Astrocyte of the spinal cord (primary cell): Measurements from ENCODE around the gene C5.
"Not testable (repeated sequence)": the region's sequence is repeated elsewhere in the genome, so short reads cannot be mapped to it uniquely, and the experiment has no call there.

Source experiments
- DNase-seq: peaks from one replicate; pipeline ENCODE4 v3.0.0; 2011; ENCODE audit warnings: low read depth, low spot score
- H3K4me3 ChIP-seq: 2 replicates; pipeline ENCODE4 v1.5.1; 2011; ENCODE audit warnings: low read depth, mild to moderate bottlenecking, low read length, moderate library complexity
- CTCF ChIP-seq: IDR thresholded peaks from 2 replicates; pipeline ENCODE4 v1.5.1; 2012; ENCODE audit warnings: low read depth, mild to moderate bottlenecking, low read length, inconsistent platforms
- in situ Hi-C: cut with HindIII; loops from 2 replicates; pipeline ENCODE4 v1.10.0; 2017; ENCODE audit warnings: low sequenced_read_pairs

The C5 gene

GRCh38 chr9:121053544-121053943 lies 3.5 kb upstream of the C5 start:
- no peak for TF ChIP-seq CTCF
- no peak for DNase-seq
- no peak overlapping the region for H3K4me3 ChIP-seq
- in situ Hi-C loops, result no loop called here

GRCh38 chr9:121048618-121049017 lies 1.5 kb downstream of the C5 start:
- H3K4me3 ChIP-seq, result no peak overlapping the region
- in situ Hi-C loops, result no loop called here
- DNase-seq, result no peak
- TF ChIP-seq CTCF, result no peak

GRCh38 chr9:121048175-121048574 lies 1.9 kb downstream of the C5 start:
- no peak overlapping the region for H3K4me3 ChIP-seq
- in situ Hi-C loops, result no loop called here
- TF ChIP-seq CTCF, result no peak
- DNase-seq, result no peak

GRCh38 chr9:121038804-121039203 lies 11.3 kb downstream of the C5 start:
- in situ Hi-C loops, result no loop called here
- H3K4me3 ChIP-seq, result no peak overlapping the region
- no peak for DNase-seq
- no peak for TF ChIP-seq CTCF

- DNase-seq, result no peak
- no peak for TF ChIP-seq CTCF
- in situ Hi-C loops, result no loop called here
- H3K4me3 ChIP-seq, result no peak overlapping the region
Observed at GRCh38 chr9:121038362-121038761, 11.7 kb downstream of the C5 start.

GRCh38 chr9:121035717-121036116 lies 14.4 kb downstream of the C5 start:
- H3K4me3 ChIP-seq, DNase-seq, in situ Hi-C loops: not testable (repeated sequence)

- in situ Hi-C loops, result no loop called here
- DNase-seq, result no peak
- no peak for TF ChIP-seq CTCF
- no peak overlapping the region for H3K4me3 ChIP-seq
Observed at GRCh38 chr9:121034529-121034928, 15.5 kb downstream of the C5 start.
